ENCODE data around the gene SDR42E2. TPM values are rescaled to one million over a fixed set of nuclear protein-coding genes. Genes with fewer than 3 reads are reported as not detected.

SDR42E2 gene
- polyA plus RNA-seq (2011; rRNA removed) (not detected in 2 replicates), polyA minus RNA-seq (2011; rRNA and poly(A)+ RNA removed) (not detected in 2 replicates)

- POLR2A ChIA-PET = no interaction called here
- CTCF ChIA-PET = no interaction called here
- TF ChIP-seq, protein P1, sequence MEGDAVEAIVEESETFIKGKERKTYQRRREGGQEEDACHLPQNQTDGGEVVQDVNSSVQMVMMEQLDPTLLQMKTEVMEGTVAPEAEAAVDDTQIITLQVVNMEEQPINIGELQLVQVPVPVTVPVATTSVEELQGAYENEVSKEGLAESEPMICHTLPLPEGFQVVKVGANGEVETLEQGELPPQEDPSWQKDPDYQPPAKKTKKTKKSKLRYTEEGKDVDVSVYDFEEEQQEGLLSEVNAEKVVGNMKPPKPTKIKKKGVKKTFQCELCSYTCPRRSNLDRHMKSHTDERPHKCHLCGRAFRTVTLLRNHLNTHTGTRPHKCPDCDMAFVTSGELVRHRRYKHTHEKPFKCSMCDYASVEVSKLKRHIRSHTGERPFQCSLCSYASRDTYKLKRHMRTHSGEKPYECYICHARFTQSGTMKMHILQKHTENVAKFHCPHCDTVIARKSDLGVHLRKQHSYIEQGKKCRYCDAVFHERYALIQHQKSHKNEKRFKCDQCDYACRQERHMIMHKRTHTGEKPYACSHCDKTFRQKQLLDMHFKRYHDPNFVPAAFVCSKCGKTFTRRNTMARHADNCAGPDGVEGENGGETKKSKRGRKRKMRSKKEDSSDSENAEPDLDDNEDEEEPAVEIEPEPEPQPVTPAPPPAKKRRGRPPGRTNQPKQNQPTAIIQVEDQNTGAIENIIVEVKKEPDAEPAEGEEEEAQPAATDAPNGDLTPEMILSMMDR (IDR thresholded peaks at IDR 0.05; ENCODE audit: insufficient read depth, low read depth, low read length) = no peak
- H3K27me3 ChIP-seq (ENCODE audit: control insufficient read depth, insufficient read depth, low read length) = peaks cover 8% of the 10 kb centered on the region
- no peaks in the 10 kb centered on the region for H3K36me3 ChIP-seq (ENCODE audit: control insufficient read depth, insufficient read depth, low read length)
- DNase-seq (ENCODE audit: low read depth) = no peak
- no peak within 1 kb of the TSS for H3K4me3 ChIP-seq (ENCODE audit: low read depth, low read length)
Measured at GRCh38 chr16:22161999-22162655, at the start of gene SDR42E2. Gene SDR42E2, plus strand, starts transcription at chr16:22162506. Its CDS starts 3,077 bp downstream, at chr16:22165583.

GRCh38 chr16:22116095-22116700, 46.1 kb upstream of the SDR42E2 start:
- 0 out of 2 replicates have a peak, but pooled peaks cover 1% of the 10 kb centered on the region for H3K27me3 ChIP-seq (ENCODE audit: control insufficient read depth, insufficient read depth, low read length)
- TF ChIP-seq, protein P1 (IDR thresholded peaks at IDR 0.05; ENCODE audit: insufficient read depth, low read depth, low read length) = no peak
- H3K4me3 ChIP-seq (ENCODE audit: low read depth, low read length) = no peak overlapping the region
- CTCF ChIA-PET = no interaction called here
- H3K36me3 ChIP-seq (ENCODE audit: control insufficient read depth, insufficient read depth, low read length) = no peaks in the 10 kb centered on the region
- POLR2A ChIA-PET = no interaction called here
- DNase-seq (ENCODE audit: low read depth) = no peak

GRCh38 chr16:22117609-22118008, 44.7 kb upstream of the SDR42E2 start:
- POLR2A ChIA-PET = no interaction called here
- Histone ChIP-seq H3K27me3 (ENCODE audit: control insufficient read depth, insufficient read depth, low read length) (0 out of 2 replicates have a peak, but pooled peaks cover 1% of the 10 kb centered on the region), H3K4me3 (ENCODE audit: low read depth, low read length) (no peak overlapping the region), H3K36me3 (ENCODE audit: control insufficient read depth, insufficient read depth, low read length) (no peaks in the 10 kb centered on the region)
- CTCF ChIA-PET = no interaction called here
- TF ChIP-seq, protein P1 (IDR thresholded peaks at IDR 0.05; ENCODE audit: insufficient read depth, low read depth, low read length) = no peak
- no peak for DNase-seq (ENCODE audit: low read depth)

DNA sequence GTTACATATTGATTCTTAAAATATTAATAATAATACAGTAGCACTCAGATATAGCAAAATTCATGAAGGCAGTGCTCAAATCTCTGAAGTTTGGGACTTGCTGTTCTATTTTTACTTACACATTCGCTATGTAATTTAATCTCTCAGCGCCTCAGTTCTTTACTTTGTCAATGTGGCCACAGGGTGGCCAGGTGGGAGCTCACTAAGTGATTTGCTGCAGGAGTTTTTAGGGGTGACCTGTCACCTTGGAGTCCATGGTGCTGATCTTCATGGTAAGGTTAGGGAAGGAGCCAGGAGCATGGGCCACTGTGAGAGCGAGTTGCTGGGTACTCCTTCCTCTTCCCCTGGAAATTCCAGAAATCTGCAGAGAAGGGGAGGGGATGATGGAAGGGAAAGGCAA, 41.9 kb upstream of the SDR42E2 start:
- no peaks in the 10 kb centered on the region for H3K36me3 ChIP-seq (ENCODE audit: control insufficient read depth, insufficient read depth, low read length)
- H3K27me3 ChIP-seq (ENCODE audit: control insufficient read depth, insufficient read depth, low read length) = 0 out of 2 replicates have a peak, but pooled peaks cover 1% of the 10 kb centered on the region
- POLR2A ChIA-PET = no interaction called here
- no peak overlapping the region for H3K4me3 ChIP-seq (ENCODE audit: low read depth, low read length)
- TF ChIP-seq, protein P1 (IDR thresholded peaks at IDR 0.05; ENCODE audit: insufficient read depth, low read depth, low read length) = no peak
- CTCF ChIA-PET = no interaction called here
- no peak for DNase-seq (ENCODE audit: low read depth)

GRCh38 chr16:22122239-22122638, 40.1 kb upstream of the SDR42E2 start:
- H3K4me3 ChIP-seq (ENCODE audit: low read depth, low read length) = no peak overlapping the region
- no peak for DNase-seq (ENCODE audit: low read depth)
- TF ChIP-seq, protein P1 (IDR thresholded peaks at IDR 0.05; ENCODE audit: insufficient read depth, low read depth, low read length) = no peak
- H3K36me3 ChIP-seq (ENCODE audit: control insufficient read depth, insufficient read depth, low read length) = no peaks in the 10 kb centered on the region
- H3K27me3 ChIP-seq (ENCODE audit: control insufficient read depth, insufficient read depth, low read length) = 0 out of 2 replicates have a peak, but pooled peaks cover 1% of the 10 kb centered on the region
- POLR2A ChIA-PET = no interaction called here
- CTCF ChIA-PET = no interaction called here
